H1 (cell line): ENCODE data around the gene RNU6-1. TPM values are rescaled to one million over a fixed set of nuclear protein-coding genes. Genes with fewer than 3 reads are reported as not detected.

Experiments used
- CTCF ChIA-PET: fragments of 300-600 bp; sonication (Branson Sonifier 250); formaldehyde crosslinking; loops from one replicate; lab custom pipeline; 2021; ENCODE audit not compliant: partially characterized antibody; lab: Charles Lee
- POLR2A ChIA-PET: fragments of 300-600 bp; sonication (Branson Sonifier 250); formaldehyde crosslinking; loops from one replicate; lab custom pipeline; 2021; ENCODE audit warnings: inconsistent platforms; ENCODE audit not compliant: partially characterized antibody; lab: Charles Lee
- DNase-seq, 2 experiments: peaks; one replicate each; pipeline versions ENCODE4 v3.0.0 to v3.0.0-alpha.2; 2010 to 2022; ENCODE audit warnings: low spot score in 2 of 2, low read depth in 1 of 2, mixed read lengths in 1 of 2
- FAIRE-seq: peaks from 2 replicates; lab custom pipeline; 2011; peaks lifted over from hg19 to GRCh38; lab: Jason Lieb, UNC
- H2AFZ ChIP-seq: 2 replicates; pipeline ENCODE4 v1.8.1; 2012; ENCODE audit warnings: low read length, inconsistent platforms
- H2AK5ac ChIP-seq: 2 replicates; pipeline ENCODE4 v1.6.1; 2013; ENCODE audit warnings: low read depth, low read length
- H2BK120ac ChIP-seq: replicated peaks from 2 replicates; pipeline ENCODE3; 2013; ENCODE audit warnings: low read depth, low read length, inconsistent platforms
- H2BK12ac ChIP-seq: 2 replicates; pipeline ENCODE4 v1.6.1; 2013; ENCODE audit warnings: low read depth, low read length
- H2BK15ac ChIP-seq: 2 replicates; pipeline ENCODE4 v1.6.1; 2013; ENCODE audit warnings: low read length
- H2BK20ac ChIP-seq: 2 replicates; pipeline ENCODE4 v1.6.1; 2013; ENCODE audit warnings: low read length
- H2BK5ac ChIP-seq: 2 replicates; pipeline ENCODE4 v1.6.1; 2013; ENCODE audit warnings: low read depth, low read length
- H3K14ac ChIP-seq: 2 replicates; pipeline ENCODE4 v1.6.1; 2013; ENCODE audit warnings: inconsistent platforms; ENCODE audit not compliant: insufficient read length
- H3K18ac ChIP-seq: 2 replicates; pipeline ENCODE4 v1.6.1; 2013; ENCODE audit warnings: low read length; ENCODE audit errors: extremely low read depth
- H3K23ac ChIP-seq: 2 replicates; pipeline ENCODE4 v1.6.1; 2013; ENCODE audit warnings: inconsistent platforms; ENCODE audit not compliant: insufficient read length
- H3K23me2 ChIP-seq: 2 replicates; pipeline ENCODE4 v1.6.1; 2013; ENCODE audit warnings: low read depth, low read length
- H3K27ac ChIP-seq: 2 replicates; pipeline ENCODE4 v1.6.1; 2011; ENCODE audit warnings: low read depth, low read length, inconsistent platforms
- H3K27me3 ChIP-seq, 4 experiments: replicated peaks in 1 of 4; 1 replicate in 1 of 4; 2 replicates in 3 of 4; pipeline versions ENCODE4 v1.6.1 to v1.8.1; 2011 to 2013; ENCODE audit warnings: low read length in 3 of 4, mild to moderate bottlenecking in 3 of 4, inconsistent platforms in 2 of 4, mixed read lengths in 2 of 4, moderate library complexity in 1 of 4; ENCODE audit not compliant: control insufficient read depth in 3 of 4, insufficient read depth in 3 of 4; ENCODE audit errors: extremely low read depth in 1 of 4
- H3K36me3 ChIP-seq, 4 experiments: 2 replicates each; pipeline versions ENCODE4 v1.6.1 to v1.8.1; 2011 to 2013; ENCODE audit warnings: mild to moderate bottlenecking in 4 of 4, low read length in 3 of 4, moderate library complexity in 2 of 4, control low read depth in 1 of 4, inconsistent platforms in 1 of 4; ENCODE audit not compliant: insufficient read depth in 4 of 4, control insufficient read depth in 2 of 4
- H3K4ac ChIP-seq: replicated peaks from 2 replicates; pipeline ENCODE3; 2013; ENCODE audit warnings: low read length, low read depth, mixed read lengths, inconsistent platforms; ENCODE audit not compliant: insufficient read length
- H3K4me1 ChIP-seq, 4 experiments: replicated peaks in 1 of 4; 1 replicate in 1 of 4; 2 replicates in 3 of 4; pipeline versions ENCODE4 v1.6.1 to v1.8.1; 2011 to 2013; ENCODE audit warnings: low read length in 3 of 4, inconsistent platforms in 2 of 4, mixed read lengths in 1 of 4; ENCODE audit not compliant: insufficient read depth in 4 of 4, control insufficient read depth in 3 of 4
- H3K4me2 ChIP-seq, 2 experiments: 2 replicates each; pipeline versions ENCODE4 v1.6.1 to v1.8.1; 2011 to 2013; ENCODE audit warnings: low read depth in 2 of 2, low read length in 2 of 2, control low read depth in 1 of 2, inconsistent platforms in 1 of 2, mild to moderate bottlenecking in 1 of 2; ENCODE audit not compliant: insufficient read depth in 1 of 2
- H3K4me3 ChIP-seq, 4 experiments: fragments of 200-600, 300-600 bp in 1 of 4; sonication (generic), shearing (Covaris generic), sonication (Bioruptor Twin) in 1 of 4; 2 replicates each; pipeline versions ENCODE4 v1.5.1 to v1.8.1; 2011 to 2016; ENCODE audit warnings: low read length in 4 of 4, low read depth in 3 of 4, control low read depth in 2 of 4, inconsistent platforms in 2 of 4, mild to moderate bottlenecking in 2 of 4, mixed read lengths in 1 of 4, moderate library complexity in 1 of 4; ENCODE audit not compliant: insufficient read depth in 2 of 4; ENCODE audit errors: extremely low read depth in 1 of 4
- H3K56ac ChIP-seq: replicated peaks from 2 replicates; pipeline ENCODE3; 2013; ENCODE audit warnings: low read depth, mild to moderate bottlenecking, mixed read lengths, low read length, inconsistent platforms; ENCODE audit not compliant: insufficient read length
- H3K79me1 ChIP-seq: 2 replicates; pipeline ENCODE4 v1.6.1; 2013; ENCODE audit warnings: low read depth, low read length, control low read depth
- H3K79me2 ChIP-seq, 2 experiments: 2 replicates each; pipeline versions ENCODE4 v1.6.1 to v1.8.1; 2012 to 2013; ENCODE audit warnings: low read length in 2 of 2, mild to moderate bottlenecking in 2 of 2, inconsistent platforms in 1 of 2; ENCODE audit not compliant: insufficient read depth in 2 of 2, control insufficient read depth in 1 of 2
- H3K9ac ChIP-seq, 4 experiments: replicated peaks in 1 of 4; 1 replicate in 1 of 4; 2 replicates in 3 of 4; pipeline versions ENCODE4 v1.6.1 to v1.8.1; 2011 to 2013; ENCODE audit warnings: low read depth in 3 of 4, low read length in 3 of 4, control low read depth in 2 of 4, mild to moderate bottlenecking in 2 of 4, moderate library complexity in 2 of 4, inconsistent platforms in 1 of 4; ENCODE audit errors: extremely low read depth in 1 of 4
- H3K9me3 ChIP-seq, 2 experiments: 2 replicates each; pipeline versions ENCODE4 v1.6.1 to v1.8.1; 2012 to 2013; ENCODE audit warnings: mild to moderate bottlenecking in 2 of 2, moderate library complexity in 2 of 2, control low read depth in 1 of 2, inconsistent platforms in 1 of 2, low read depth in 1 of 2, low read length in 1 of 2, mixed read lengths in 1 of 2; ENCODE audit not compliant: insufficient read depth in 2 of 2
- H4K20me1 ChIP-seq, 2 experiments: replicated peaks in 1 of 2; 2 replicates each; pipeline versions ENCODE3 to v1.8.1; 2011 to 2013; ENCODE audit warnings: inconsistent platforms in 2 of 2, low read length in 2 of 2, mild to moderate bottlenecking in 1 of 2; ENCODE audit not compliant: insufficient read depth in 2 of 2, control insufficient read depth in 1 of 2
- H4K5ac ChIP-seq: 2 replicates; pipeline ENCODE4 v1.6.1; 2013; ENCODE audit warnings: low read length, low read depth, mixed read lengths, inconsistent platforms; ENCODE audit not compliant: insufficient read length
- H4K8ac ChIP-seq: 2 replicates; pipeline ENCODE4 v1.8.0; 2013; ENCODE audit warnings: mild to moderate bottlenecking, moderate library complexity, low read length, inconsistent platforms; ENCODE audit not compliant: insufficient read depth; ENCODE audit errors: extremely low read depth
- H4K91ac ChIP-seq: replicated peaks from 2 replicates; pipeline ENCODE3; 2013; ENCODE audit warnings: low read length, mixed read lengths, inconsistent platforms; ENCODE audit not compliant: insufficient read length
- ATF2 ChIP-seq: IDR thresholded peaks from 2 replicates; pipeline ENCODE4 v1.6.1; 2012; ENCODE audit warnings: low read length, inconsistent platforms
- MAX ChIP-seq: IDR thresholded peaks from 2 replicates; pipeline ENCODE4 v1.6.1; 2012; ENCODE audit warnings: inconsistent platforms
- NANOG ChIP-seq: IDR thresholded peaks from 2 replicates; pipeline ENCODE4 v1.6.1; 2011; ENCODE audit warnings: low read length, low read depth, mild to moderate bottlenecking, inconsistent platforms; ENCODE audit not compliant: insufficient read depth, poor library complexity, severe bottlenecking
- SIN3A ChIP-seq, 2 experiments: IDR thresholded peaks in 1 of 2; conservative IDR thresholded peaks in 1 of 2; 2 replicates each; pipeline ENCODE4 v1.6.1; 2011 to 2012; ENCODE audit warnings: low read length in 2 of 2, improper control_type of control experiment in 1 of 2, low read depth in 1 of 2, mild to moderate bottlenecking in 1 of 2
- TAF1 ChIP-seq: IDR thresholded peaks from 2 replicates; pipeline ENCODE4 v1.6.1; 2011; ENCODE audit warnings: mild to moderate bottlenecking, low read depth, low read length
- TBP ChIP-seq: IDR thresholded peaks from 2 replicates; pipeline ENCODE4 v1.6.1; 2011; ENCODE audit warnings: low read depth, low read length, improper control_type of control experiment
- WGBS, 2 experiments: shearing (Covaris generic) in 1 of 2; methylation state at CpG; one replicate each; pipeline versions ENCODE4 v1.1.6 to v1.1.7; 2013 to 2015; ENCODE audit warnings: low lambda C conversion rate in 2 of 2, mixed read lengths in 2 of 2, inconsistent platforms in 1 of 2, low coverage in 1 of 2, missing lambda C conversion rate in 1 of 2; ENCODE audit not compliant: insufficient replicate concordance in 2 of 2, insufficient coverage in 1 of 2, insufficient read length in 1 of 2; ENCODE audit errors: extremely low coverage in 1 of 2, missing lambda C conversion rate in 1 of 2; 5-methylcytosine and 5-hydroxymethylcytosine counted together
- polyA plus RNA-seq, 7 experiments: library from polyadenylated mRNA; depleted of rRNA in 3 of 7; stranded (reverse) in 5 of 7; unstranded in 2 of 7; fragments of >200 nt in 5 of 7; fragments of 200-250 nt in 2 of 7; gene quantifications; 1 replicate in 5 of 7; 2 replicates in 1 of 7; 4 replicates in 1 of 7; pipeline versions ENCODE4 v1.2.1 to v1.2.3, GENCODE V29; 2011 to 2013; ENCODE audit warnings: missing spikeins in 2 of 7, mixed read lengths in 2 of 7
- total RNA-seq: library from RNA; stranded (reverse); fragmentation: NEBNext Ultra II Directional; extraction: Animal tissue kit (Norgen Biotek cat#: 25700); gene quantifications from 2 replicates; pipeline ENCODE4 v1.2.1, GENCODE V29; 2021

Gene RNU6-1
- total and polyA plus RNA-seq, 2 of the 8 experiments (the other 6 are each of a cell fraction or from before 2014, with no cell fraction given) = not detected

GRCh38 chr15:67838789-67839332, 984 bp downstream of the RNU6-1 start:
- Histone ChIP-seq H2BK15ac (0 out of 2 replicates have a peak overlapping the region, but pooled peaks have one; percentile 36), H2BK5ac (no peak overlapping the region), H2AFZ (no peak overlapping the region), H3K79me1 (no peaks in the 10 kb centered on the region), H3K14ac (no peak overlapping the region), H2BK12ac (no peak overlapping the region), H3K18ac (no peak overlapping the region; the same call in 1 of the 2 replicates), H3K36me3 (no peaks in the 10 kb centered on the region), H3K27me3 (peaks cover 31 to 57% (median 50%) of the 10 kb centered on the region in 4 experiments), H2AK5ac (no peak overlapping the region), H2BK20ac (no peak overlapping the region), H3K23ac (no peak overlapping the region), H3K9ac (no peak overlapping the region), H3K79me2 (no peaks in the 10 kb centered on the region), H3K4me1 (peaks cover 13 to 29% (median 15%) of the 10 kb centered on the region in 4 experiments), H3K4me2 (peak overlapping the region; percentile 87), H4K5ac (no peak overlapping the region), H4K20me1 (peaks cover 0 to 1% of the 10 kb centered on the region in 2 experiments), H4K8ac (no peak overlapping the region), H3K23me2 (peaks cover 25% of the 10 kb centered on the region), H3K4me3 (peak overlapping the region; percentile 63 to 99 (median 95)), H3K9me3 (no peaks in the 10 kb centered on the region), H3K4ac (no peak overlapping the region), H4K91ac (no peak overlapping the region), H2BK120ac (no peak overlapping the region), H3K27ac (no peak overlapping the region), H3K56ac (no peak overlapping the region)
- 7% methylated on average over 25 of the region's 25 CpGs; no CpG with 5 or more reads in 1 of the 2 experiments for WGBS, 2 experiments
- ChIA-PET POLR2A (interaction anchor here (0.8 to 1.4 kb wide), 3 partner anchors 13 to 290 kb away, joined by 3 to 4 read pairs (median 3); partner anchors contain the start of gene SKOR1), CTCF (interaction anchor here (1.1 kb wide), 2 partner anchors 16 to 382 kb away, joined by 3 read pairs; no protein-coding TSS in a partner anchor)
- DNase-seq = peak in 1 of 2 experiments; percentile 81
- FAIRE-seq = no peak
- TF ChIP-seq MAX (peak; percentile 91), NANOG (no peak), SIN3A (conservative IDR thresholded peaks at IDR 0.05 in 1 of 2, IDR thresholded peaks at IDR 0.05 in 1 of 2; ENCODE audit: low read depth in 1 of 2, low read length in 2 of 2) (peak in 1 of 2 experiments; percentile 44; a peak in 1 of 4 replicates), TBP (peak; percentile 55; the same call in 1 of the 2 replicates), ATF2 (no peak), TAF1 (0 out of 2 replicates have a peak, but pooled peaks have one; percentile 40)
